Measurements from ENCODE around the gene TEX13A.
A peak's percentile ranks its signal among the peaks of the same experiment; 100 is the strongest.
"Not testable (repeated sequence)": the region's sequence is repeated elsewhere in the genome, so short reads cannot be mapped to it uniquely, and the experiment has no call there.

Gene TEX13A, protein sequence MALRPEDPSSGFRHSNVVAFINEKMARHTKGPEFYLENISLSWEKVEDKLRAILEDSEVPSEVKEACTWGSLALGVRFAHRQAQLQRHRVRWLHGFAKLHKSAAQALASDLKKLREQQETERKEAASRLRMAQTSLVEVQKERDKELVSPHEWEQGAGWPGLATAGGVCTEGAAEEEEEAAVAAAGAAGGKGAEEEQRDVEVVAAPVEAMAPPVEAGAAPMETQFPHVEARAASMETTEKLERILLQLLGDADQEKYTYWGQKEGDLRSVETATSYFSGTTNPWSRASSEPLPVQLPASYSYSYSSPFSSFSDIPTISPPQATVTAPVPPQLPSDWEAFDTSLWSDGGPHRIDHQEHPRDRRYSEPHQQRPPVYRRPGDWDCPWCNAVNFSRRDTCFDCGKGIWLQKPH
- total RNA-seq: 0 reads per million in 4 donors

DNA sequence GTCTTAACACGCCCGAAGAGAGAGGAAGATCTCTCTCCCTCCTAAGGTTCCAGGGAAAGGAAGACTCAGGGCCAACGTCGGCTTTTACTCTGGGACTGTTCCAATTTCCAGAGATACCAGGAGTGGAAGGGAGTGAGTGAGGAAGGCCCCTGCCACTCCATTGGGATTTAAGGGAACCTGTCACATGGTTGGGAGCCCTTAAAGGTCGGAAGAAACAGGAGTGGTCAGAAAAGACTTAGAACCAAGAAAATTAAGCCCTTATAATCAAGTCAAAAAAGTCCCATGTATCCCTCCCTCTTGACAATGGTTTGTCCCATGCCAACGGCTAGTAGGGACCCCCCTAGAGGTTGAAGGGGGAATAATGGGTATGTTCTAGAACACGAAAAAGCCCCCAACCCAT, at the start of gene TEX13A:
Gene TEX13A (minus strand): TSS at position 59 of the 400 bp plus-strand sequence. CDS start 297 bp downstream, outside the sequence.
- no peak for DNase-seq

DNA sequence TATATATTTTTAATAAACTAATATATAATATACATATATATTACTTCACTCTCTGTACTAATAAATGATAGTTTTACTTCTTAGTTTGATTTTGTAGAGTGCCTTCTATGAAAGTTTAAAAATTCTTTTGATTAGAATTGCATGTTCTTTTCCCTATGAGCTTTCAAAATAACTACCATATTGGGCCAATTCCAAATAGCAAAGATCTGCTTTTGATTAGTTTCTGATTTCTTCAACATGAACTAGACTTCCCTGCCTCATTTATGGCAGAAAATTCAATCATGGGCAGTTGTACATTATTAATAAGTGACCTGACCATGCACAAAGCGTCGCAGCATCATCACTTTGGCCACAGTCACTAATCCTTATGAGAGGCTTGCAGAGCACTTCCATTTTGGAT, 48.9 kb upstream of the TEX13A start:
- no peak for DNase-seq

DNA sequence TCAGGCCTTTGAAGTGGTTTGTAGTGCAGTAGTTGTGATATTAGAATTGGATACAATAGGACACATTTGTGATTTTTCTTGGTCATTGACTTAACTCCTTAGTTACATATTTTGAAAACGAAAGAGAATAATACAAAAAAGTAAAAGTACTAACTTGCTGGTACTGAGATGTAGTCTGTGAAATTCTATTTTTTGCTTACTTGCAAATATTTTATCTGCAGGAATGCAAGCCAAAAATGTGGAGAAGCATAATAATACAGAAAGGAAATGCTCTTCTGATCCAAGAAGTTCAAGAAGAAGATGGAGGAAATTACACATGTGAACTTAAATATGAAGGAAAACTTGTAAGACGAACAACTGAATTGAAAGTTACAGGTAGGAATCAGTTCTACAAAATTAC, 46.7 kb upstream of the TEX13A start:
- DNase-seq: no peak

DNA sequence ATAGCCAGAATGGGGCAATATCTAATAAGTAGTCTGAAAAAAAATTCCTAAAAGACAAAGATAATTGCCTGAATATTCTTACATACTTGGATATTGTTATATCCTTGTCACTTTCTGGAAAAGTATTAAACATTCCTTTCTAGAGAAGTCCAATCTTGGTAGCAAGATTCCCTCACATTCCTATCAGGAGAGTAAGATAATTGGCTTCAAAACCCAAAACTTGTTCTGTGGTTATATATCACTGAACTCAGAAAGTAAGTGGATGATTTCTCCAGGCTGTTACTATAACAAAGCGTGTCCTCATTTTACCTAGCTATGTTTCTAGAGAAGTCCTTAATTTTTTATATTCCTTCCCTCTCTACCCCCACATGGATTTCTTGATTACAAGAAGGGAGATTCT, 46.0 kb upstream of the TEX13A start:
- no peak for DNase-seq

DNA sequence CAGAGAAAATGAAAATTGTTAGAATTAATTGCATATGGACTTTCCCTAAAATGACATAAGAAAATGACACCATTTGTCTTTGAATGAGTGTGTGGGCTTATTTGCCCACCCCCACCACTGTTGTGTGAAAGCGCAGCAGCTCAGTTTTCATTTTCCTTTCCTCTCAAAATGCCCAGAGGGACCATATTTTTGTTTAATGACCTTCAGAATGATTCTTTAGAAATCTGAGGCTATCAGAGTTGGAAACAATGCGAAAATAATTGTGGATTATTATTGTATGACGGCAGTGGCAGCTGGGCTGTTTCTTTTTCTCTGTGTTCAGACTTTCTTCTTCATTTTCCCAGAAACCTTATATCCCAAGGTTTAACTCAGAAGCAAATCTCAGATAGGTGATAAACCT, 44.6 kb upstream of the TEX13A start:
- DNase-seq: no peak

DNA sequence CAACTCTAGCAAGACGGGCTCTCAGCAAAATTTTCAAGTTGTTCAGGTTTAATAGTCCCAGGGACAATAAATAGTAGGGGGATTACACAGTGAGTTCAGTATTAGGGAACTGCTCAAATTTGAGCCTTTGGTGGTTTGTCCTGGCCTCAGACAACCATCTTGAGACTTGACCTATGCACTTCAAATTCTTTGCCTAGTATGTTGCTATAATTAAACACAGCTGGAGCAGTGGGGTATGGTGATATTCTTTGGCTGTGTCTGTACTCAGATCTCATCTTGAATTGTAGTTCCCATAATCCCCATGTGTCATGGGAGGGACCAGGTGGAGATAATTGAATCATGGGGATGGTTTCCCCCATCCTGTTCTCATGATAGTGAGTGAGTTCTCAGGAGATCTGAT, 43.3 kb upstream of the TEX13A start:
- no peak for DNase-seq

DNA sequence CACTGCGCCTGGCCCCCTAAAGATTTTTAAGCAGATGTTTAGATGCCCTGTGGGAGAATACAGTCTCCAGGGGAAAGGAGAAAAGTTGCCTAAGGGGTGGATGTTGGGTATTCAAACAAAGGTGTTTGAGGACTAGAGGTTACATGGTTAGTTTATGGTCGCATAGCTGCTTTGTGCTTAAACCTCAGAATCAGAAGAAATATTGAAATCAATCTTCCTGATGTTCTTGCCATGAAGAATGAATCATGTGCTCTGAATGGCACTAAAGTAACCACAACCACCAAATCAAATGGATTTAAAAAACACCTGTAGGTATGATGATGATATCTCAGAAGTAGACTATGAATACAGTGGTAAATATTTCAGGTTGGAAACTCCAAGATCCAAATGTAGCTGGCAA, 42.7 kb upstream of the TEX13A start:
- DNase-seq: no peak

DNA sequence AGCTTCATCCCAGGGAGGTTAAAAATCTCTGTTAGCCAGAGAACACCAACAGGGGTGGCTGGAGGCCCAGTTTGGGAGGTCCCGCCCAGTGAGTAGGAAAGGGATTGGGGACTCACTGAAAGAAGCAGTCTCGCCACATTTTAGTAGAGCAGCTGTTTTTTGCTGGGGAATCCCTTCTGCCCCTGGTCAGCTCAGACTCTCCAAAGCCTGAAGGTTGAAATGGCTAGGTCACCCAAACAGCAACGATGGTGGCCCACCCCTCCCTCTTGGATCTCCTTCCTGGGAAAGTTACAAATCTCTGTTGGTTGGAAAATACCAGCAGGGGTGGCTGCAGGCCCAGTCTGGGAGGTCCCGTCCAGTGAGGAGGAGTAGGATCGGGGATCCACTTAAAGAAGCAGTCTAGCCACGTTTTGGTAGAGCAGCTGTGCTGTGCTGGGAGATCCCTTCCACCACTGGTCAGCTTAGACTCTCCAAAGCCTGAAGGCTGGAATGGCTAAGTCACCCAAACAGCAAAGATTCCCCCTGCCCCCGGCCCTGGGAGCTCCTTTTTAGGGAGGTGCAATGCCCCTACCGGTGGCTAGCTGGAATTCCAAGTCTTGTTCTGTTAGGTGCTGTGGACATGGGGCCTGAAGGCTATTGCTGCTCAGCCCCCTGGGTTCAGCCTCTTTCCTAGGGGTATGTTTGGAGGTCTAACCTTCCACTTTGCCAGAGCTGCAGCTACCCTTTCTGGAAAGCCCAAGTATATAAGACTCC, 40.0 kb upstream of the TEX13A start:
- DNase-seq: no peak

DNA sequence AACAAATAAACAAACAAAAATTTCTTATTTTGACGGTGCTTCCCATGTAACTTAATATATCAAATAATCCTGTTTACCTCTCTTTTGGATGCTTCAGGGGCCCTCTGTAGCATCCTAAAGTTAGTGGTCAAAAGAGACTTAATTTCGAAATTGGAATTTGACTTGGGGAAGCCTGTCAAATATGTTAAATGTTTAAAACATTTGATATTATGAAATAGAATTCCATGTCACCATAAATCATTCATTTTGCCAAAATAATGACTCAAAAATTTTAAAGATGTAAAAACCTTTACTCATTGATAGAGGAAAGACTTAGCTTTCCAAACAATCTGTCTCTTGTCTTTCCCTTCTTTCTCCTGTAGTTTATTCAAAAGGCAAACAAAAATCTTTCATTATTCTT, 20.6 kb upstream of the TEX13A start:
- no peak for DNase-seq

DNA sequence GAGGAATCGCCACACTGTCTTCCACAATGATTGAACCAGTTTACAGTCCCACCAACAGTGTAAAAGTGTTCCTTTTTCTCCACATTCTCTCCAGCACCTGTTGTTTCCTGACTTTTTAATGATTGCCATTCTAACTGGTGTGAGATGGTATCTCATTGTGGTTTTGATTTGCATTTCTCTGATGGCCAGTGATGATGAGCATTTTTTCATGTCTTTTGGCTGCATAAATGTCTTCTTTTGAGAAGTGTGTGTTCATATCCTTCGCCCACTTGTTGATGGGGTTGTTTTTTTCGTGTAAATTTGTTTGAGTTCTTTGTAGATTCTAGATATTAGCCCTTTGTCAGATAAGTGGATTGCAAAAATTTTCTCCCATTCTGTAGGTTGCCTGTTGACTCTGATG, 16.9 kb upstream of the TEX13A start:
- not testable (repeated sequence) for DNase-seq

DNA sequence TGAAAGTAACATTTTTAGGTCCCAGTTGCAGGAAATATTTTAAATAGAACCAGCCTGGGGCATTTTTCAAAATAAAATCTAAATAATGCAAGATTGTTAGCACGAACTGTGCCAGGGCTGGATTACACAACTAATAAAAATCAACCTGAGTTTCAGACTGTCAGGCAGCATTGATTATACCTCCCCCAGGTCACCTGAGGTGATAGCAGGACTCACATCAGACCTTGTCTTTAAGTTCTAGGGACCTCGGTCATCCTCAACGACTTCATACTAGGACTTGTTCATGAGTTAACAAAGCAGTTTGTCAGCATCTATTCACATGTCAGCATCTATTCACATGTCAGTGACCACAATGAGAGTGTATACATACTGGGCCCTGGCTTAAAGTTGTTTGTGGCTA, 8.7 kb upstream of the TEX13A start:
- no peak for DNase-seq

DNA sequence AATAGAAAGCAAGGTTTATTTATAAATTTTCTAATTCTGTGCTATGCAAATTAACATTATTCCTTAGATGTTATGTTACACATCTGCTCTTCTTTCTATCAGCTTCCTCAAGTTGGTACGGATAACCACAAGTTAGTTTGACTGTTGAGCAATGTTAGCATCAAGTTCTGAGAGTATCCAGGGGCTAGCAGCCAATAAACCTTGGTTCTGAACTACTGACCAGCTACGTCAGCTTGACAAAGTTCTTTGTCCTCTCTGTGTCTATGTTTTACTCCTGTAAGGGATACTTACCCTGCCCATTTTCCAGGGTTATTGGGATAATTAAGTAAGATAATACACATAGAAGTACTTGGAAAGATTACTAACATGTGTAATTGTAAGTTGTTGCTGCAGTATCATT, 8.1 kb upstream of the TEX13A start:
- no peak for DNase-seq

DNA sequence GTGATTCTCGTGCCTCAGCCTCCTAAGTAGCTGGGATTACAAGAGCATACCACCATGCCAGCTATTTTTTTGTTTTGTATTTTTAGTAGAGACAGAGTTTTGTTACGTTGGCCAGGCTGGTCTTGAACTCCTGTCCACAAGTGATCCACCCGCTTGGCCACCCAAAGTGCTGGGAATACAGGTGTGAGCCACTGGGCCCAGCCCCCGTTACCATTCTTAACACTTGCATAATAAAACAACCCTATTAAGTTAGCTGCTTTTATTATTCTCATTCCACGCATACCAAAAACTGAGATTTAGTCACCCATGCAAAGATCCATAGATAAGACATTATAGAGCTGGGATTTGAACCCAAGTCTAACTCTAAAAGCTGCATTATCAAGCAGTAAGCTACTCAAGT, 6.0 kb upstream of the TEX13A start:
- DNase-seq: no peak

DNA sequence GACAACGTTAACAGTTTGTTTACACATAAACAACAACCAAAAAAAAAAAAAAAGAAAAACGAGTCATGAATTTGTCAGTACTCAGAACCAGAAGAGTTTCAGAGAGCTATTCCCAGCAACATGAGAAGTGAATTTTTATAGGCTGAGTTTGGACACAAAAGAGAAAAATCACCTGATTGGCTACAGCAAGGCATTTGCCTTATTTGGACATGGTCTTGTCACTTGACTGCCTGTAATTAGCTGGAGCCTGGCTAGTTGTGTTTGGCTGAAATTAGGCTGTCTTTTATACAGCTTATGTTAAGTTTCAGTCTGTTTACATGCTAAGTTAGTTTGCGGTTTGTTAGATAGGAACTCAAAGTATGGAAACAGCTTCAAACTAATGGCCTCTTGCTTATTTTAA, 880 bp upstream of the TEX13A start:
- DNase-seq: no peak

DNA sequence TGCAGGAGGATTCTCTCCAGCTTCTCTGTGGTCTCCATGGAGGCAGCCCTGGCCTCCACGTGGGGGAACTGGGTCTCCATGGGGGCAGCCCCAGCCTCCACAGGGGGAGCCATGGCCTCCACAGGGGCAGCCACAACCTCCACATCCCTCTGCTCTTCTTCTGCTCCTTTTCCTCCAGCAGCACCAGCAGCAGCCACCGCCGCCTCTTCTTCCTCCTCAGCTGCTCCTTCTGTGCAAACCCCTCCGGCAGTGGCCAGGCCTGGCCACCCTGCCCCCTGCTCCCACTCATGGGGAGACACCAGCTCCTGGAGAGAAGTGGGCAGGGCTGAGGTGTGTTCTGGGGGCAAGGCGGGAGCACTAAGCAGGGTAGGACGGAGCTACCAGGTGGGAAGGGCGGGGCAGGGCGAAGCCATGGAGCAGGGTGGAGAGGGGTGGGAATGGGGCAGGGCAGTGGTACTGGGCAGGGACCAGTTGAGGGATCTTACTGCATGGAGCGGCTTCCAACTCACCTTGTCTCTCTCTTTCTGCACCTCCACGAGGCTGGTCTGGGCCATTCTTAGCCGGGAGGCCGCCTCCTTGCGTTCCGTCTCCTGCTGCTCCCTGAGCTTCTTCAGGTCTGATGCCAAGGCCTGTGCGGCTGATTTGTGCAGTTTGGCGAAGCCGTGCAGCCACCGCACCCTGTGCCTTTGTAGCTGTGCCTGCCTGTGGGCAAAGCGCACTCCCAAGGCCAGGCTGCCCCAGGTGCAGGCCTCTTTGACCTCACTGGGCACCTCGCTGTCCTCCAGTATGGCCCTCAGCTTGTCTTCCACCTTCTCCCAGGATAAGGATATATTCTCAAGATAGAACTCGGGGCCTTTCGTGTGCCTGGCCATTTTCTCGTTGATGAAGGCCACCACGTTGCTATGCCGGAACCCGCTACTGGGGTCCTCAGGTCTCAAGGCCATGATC, 766 bp downstream of the TEX13A start:
- no peak for DNase-seq

DNA sequence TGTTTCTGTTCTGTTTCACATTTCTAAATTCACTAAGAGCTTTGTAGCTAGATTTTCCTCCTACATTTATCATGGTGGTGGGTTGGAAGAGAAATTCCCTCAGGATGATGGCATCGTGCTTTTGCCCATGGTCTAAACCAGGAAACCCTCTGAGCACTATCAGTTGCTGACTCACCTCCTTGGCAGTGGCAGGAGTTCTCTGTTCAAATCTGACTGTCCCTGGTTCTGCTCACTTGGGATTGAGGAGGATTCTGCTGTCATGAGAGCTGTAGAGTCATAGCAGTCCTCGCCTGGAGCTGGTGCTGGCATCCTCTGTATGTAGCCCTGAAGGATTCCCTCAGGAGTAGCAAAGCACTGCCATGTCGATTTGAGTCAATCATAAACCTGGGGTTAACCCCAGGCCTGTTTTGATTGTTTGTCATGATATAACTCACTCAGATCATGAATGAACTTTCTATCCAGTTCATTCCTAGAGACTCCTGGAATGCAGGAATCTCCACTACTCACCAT, 9.4 kb downstream of the TEX13A start:
- DNase-seq: no peak

DNA sequence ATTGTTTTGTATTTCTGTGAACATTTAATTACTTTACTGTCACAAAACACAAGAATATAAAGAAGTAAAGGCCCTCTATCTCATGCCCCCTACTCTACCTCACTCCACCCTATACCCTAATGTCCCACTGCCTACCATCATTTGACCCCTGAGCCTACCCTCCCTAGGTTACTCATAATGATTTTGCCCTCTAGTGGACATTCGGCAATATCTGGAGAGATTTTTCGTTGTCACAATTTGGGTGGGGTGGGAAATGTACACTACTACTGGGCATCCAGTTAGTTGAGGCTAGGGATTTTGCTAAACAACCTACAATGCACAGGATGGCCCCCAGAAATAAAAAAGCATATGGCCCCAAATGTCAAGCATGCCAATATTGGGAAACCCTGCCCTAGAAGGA, 10.2 kb downstream of the TEX13A start:
- DNase-seq: no peak

DNA sequence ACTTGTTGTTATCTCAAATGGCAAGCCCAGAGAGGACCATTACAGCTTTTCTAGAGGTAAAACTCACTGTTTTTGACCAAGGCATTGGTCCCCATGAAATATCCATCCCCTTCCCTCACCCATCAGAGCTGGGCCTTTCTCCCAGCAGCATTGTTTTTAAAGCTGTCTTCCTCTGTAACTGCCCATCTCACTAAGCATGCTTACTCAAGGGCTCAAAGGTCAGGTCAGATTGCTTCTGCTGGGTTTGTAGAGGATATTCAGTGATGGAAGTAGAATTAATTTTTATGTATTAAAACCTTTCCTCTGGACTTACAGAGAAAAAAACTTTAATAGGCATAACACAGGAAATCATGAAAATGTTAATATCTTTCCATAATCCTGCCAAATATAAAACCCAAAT, 11.1 kb downstream of the TEX13A start:
- no peak for DNase-seq

DNA sequence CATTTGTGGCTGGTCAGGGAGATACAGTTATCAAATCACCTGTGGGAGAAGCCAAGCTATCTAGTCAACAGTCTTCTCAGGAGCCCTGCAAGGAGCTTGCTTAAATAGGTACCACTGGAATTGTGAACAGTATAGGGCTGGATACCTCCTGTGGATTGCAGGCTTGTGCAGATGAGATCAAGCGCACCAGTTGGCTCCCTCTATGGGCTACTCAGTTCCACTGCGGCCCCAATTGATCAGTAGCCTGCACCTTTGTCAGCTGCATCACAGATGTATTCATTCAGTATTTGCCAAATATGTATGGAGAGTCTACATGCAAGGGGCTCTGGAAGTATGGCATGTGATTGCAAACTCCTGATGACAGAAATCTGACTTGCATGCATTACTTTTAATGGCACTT, 28.6 kb downstream of the TEX13A start:
- DNase-seq: no peak

DNA sequence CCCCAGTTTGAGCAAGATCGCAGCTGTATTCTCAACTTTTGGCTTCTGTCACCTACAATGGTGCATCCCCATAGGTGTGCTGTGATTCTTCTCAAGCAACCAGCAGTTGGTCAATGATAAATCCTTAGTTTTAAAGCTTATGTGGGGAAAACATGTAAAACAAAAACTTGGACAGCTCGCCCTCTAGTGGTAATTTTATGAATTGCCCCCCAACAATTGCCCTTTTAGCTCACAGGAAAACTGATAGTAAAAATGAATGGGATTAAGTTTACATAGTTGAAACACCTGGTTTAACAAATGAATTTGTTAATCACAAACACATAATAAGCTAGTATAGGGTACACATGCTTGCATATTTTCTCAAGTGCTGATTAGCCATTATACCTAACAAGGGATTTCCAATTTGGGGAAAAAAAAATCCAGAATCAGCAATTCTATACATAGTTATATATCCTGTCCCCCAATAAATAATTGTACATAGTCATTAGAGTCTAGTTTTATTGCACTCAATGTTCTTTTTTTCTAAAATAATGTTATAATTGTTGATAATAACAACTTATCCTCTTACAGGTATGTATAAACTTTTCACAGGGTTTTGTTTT, 30.1 kb downstream of the TEX13A start:
- peak in 2 of 5 donors; percentile 0 to 4 for DNase-seq

DNA sequence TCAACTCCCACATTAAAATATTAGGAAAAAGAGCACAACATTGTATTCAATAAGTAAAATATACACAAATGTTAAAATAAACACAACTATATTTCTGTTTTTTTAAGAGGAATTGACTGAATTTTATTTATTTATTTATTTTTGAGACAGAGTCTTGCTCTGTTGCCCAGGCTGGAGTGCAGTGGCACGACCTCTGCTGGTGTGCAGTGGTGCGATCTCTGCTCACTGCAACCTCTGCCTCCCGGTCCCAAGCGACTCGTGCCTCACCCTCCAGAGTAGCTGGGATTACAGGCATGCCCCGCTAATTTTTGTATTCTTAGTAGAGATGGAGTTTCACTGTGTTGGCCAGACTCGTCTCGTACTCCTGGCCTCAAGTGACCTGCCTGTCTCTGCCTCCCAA, 31.4 kb downstream of the TEX13A start:
- DNase-seq: no peak

DNA sequence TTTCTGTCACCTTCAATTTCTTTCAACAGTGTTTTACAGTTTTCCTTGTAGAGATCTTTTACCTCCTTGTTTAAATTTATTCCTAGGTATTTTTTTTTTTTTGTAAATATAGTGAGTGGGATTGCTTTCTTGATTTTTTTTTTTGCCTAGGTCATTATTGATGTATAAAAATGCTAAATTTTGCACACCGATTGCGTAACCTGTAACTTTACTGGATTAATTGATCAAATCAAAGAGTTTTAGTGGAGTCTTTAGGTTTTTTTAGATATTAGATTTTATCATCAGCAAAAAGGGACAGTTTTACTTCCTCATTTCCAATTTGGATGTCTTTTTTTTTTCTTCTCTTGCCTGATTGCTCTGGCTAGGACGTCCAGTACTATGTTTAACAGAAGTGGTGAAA, 40.9 kb downstream of the TEX13A start:
- no peak for DNase-seq

DNA sequence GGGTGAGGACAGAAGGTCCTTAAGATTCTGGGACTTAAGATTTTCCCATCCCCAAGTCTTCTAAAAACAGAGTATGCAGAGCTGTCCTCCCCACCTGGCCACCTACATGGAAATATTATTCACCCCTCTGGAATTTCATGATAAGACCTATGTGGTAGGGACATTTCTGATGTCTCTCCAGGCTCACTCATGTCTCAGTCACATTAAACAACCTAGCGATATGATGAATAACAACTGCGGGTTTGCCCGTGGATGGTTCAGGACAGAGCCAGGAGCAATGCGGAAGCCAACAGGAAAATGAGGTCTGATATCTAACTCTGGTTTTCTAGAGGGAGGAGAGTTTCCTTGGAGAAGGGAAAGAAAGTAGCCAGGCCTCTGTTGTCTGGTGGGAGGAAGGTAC, 47.4 kb downstream of the TEX13A start:
- DNase-seq: no peak
